ENCODE measurements around the gene CHCHD3. TPM values are rescaled to one million over a fixed set of nuclear protein-coding genes. Genes with fewer than 3 reads are reported as not detected.
"Not testable (repeated sequence)": the region's sequence is repeated elsewhere in the genome, so short reads cannot be mapped to it uniquely, and the experiment has no call there.

CHCHD3 gene
- total RNA-seq, 2 experiments from 2014 or later, result 83.5 to 83.8 TPM

- H3K27ac ChIP-seq (ENCODE audit: low read depth, low read length, poor library complexity, severe bottlenecking), result no peak overlapping the region
- H3K9me2 ChIP-seq (ENCODE audit: insufficient read depth, low read length), result no peaks in the 10 kb centered on the region
- BruUV-seq (replicated peaks), result no TSS peak
- H3K79me2 ChIP-seq (ENCODE audit: insufficient read depth, low read depth, low read length), result no peaks in the 10 kb centered on the region
- DNase-seq (ENCODE audit: low spot score), result no peak
- TF ChIP-seq CTCF (conservative IDR thresholded peaks at IDR 0.05; ENCODE audit: low read length) (peak; percentile 30; the same call in 1 of the 2 replicates), EZH2phosphoT487 (IDR thresholded peaks at IDR 0.05; ENCODE audit: borderline replicate concordance, low read depth, low read length) (no peak)
- no peak overlapping the region for H3K4me2 ChIP-seq (ENCODE audit: low read length)
- H3K4me1 ChIP-seq (ENCODE audit: insufficient read depth, low read length, poor library complexity, severe bottlenecking), result no peaks in the 10 kb centered on the region
- no peaks in the 10 kb centered on the region for H4K20me1 ChIP-seq (ENCODE audit: insufficient read depth, low read length)
- ChIA-PET CTCF (ENCODE audit: unreplicated experiment) (no interaction called here), POLR2A (no interaction called here)
- no peak overlapping the region for H2AFZ ChIP-seq (ENCODE audit: low read length)
- no peak overlapping the region for H3K4me3 ChIP-seq (ENCODE audit: low read depth, low read length, poor library complexity, severe bottlenecking)
- intact Hi-C loops (cut with micrococcal nuclease; ENCODE audit: unreplicated experiment), result no loop called here
- no peaks in the 10 kb centered on the region for H3K9me3 ChIP-seq (ENCODE audit: low read length)
- H3K36me3 ChIP-seq (ENCODE audit: insufficient read depth, low read length), result peaks cover 8% of the 10 kb centered on the region
Measured at GRCh38 chr7:132899833-132900232, 182.1 kb downstream of the CHCHD3 start.

GRCh38 chr7:132898641-132899175, 183.2 kb downstream of the CHCHD3 start:
- CTCF ChIA-PET (ENCODE audit: unreplicated experiment); POLR2A ChIA-PET; H3K27ac ChIP-seq (ENCODE audit: low read depth, low read length, poor library complexity, severe bottlenecking); H3K4me3 ChIP-seq (ENCODE audit: low read depth, low read length, poor library complexity, severe bottlenecking); H4K20me1 ChIP-seq (ENCODE audit: insufficient read depth, low read length); H3K36me3 ChIP-seq (ENCODE audit: insufficient read depth, low read length); BruUV-seq (replicated peaks); H3K4me2 ChIP-seq (ENCODE audit: low read length); H2AFZ ChIP-seq (ENCODE audit: low read length); H3K9me3 ChIP-seq (ENCODE audit: low read length); intact Hi-C loops (cut with micrococcal nuclease; ENCODE audit: unreplicated experiment); H3K4me1 ChIP-seq (ENCODE audit: insufficient read depth, low read length, poor library complexity, severe bottlenecking); H3K79me2 ChIP-seq (ENCODE audit: insufficient read depth, low read depth, low read length); DNase-seq (ENCODE audit: low spot score); H3K9me2 ChIP-seq (ENCODE audit: insufficient read depth, low read length): not testable (repeated sequence)

GRCh38 chr7:132897093-132897687, 184.7 kb downstream of the CHCHD3 start:
- no TSS peak for BruUV-seq (replicated peaks)
- CTCF ChIA-PET (ENCODE audit: unreplicated experiment), result no interaction called here
- TF ChIP-seq CTCF (conservative IDR thresholded peaks at IDR 0.05; ENCODE audit: low read length), result no peak
- no peak for TF ChIP-seq EZH2phosphoT487 (IDR thresholded peaks at IDR 0.05; ENCODE audit: borderline replicate concordance, low read depth, low read length)
- H3K4me2 ChIP-seq (ENCODE audit: low read length), result no peak overlapping the region
- no peak for DNase-seq (ENCODE audit: low spot score)
- POLR2A ChIA-PET, result interaction anchor here (0.7 to 0.9 kb wide), 2 partner anchors 15 to 45 kb away, joined by 3 read pairs; no protein-coding TSS in a partner anchor
- H3K79me2 ChIP-seq (ENCODE audit: insufficient read depth, low read depth, low read length), result no peaks in the 10 kb centered on the region
- peaks cover 5% of the 10 kb centered on the region; the same call in 1 of the 2 replicates for H3K36me3 ChIP-seq (ENCODE audit: insufficient read depth, low read length)
- H2AFZ ChIP-seq (ENCODE audit: low read length), result no peak overlapping the region
- no peaks in the 10 kb centered on the region for H3K4me1 ChIP-seq (ENCODE audit: insufficient read depth, low read length, poor library complexity, severe bottlenecking)
- H3K9me3 ChIP-seq (ENCODE audit: low read length), result no peaks in the 10 kb centered on the region
- intact Hi-C loops (cut with micrococcal nuclease; ENCODE audit: unreplicated experiment), result no loop called here
- no peak overlapping the region for H3K4me3 ChIP-seq (ENCODE audit: low read depth, low read length, poor library complexity, severe bottlenecking)
- no peak overlapping the region for H3K27ac ChIP-seq (ENCODE audit: low read depth, low read length, poor library complexity, severe bottlenecking)
- no peaks in the 10 kb centered on the region for H3K9me2 ChIP-seq (ENCODE audit: insufficient read depth, low read length)
- no peaks in the 10 kb centered on the region for H4K20me1 ChIP-seq (ENCODE audit: insufficient read depth, low read length)
